B cell (primary cell): ENCODE results near the gene DLG2. TPM values are rescaled to one million over a fixed set of nuclear protein-coding genes. Genes with fewer than 3 reads are reported as not detected.

ENCODE experiments used
- ATAC-seq: fragments of 200-7000 bp; cut with Tn5 transposase; one replicate; pipeline ENCODE4 v1.10.0; 2021; ENCODE audit warnings: low read depth, mild to moderate bottlenecking, moderate number of reproducible peaks, moderate library complexity
- CTCF ChIA-PET: fragments of 350-600 bp; sonication (Branson Sonifier 250); formaldehyde crosslinking; loops from one replicate; lab custom pipeline; 2021; ENCODE audit warnings: antibody characterized with exemption, inconsistent platforms; lab: Charles Lee
- POLR2A ChIA-PET: fragments of 350-600 bp; sonication (Branson Sonifier 250); formaldehyde crosslinking; loops from one replicate; lab custom pipeline; 2021; ENCODE audit warnings: antibody characterized with exemption; lab: Charles Lee
- DNase-seq: peaks from one replicate; pipeline ENCODE4 v3.0.0; 2013
- H2AFZ ChIP-seq: 2 replicates; pipeline ENCODE4 v1.6.1; 2012; ENCODE audit warnings: mild to moderate bottlenecking, low read depth, low read length; ENCODE audit not compliant: insufficient read depth, poor library complexity, severe bottlenecking
- H3K27ac ChIP-seq, 2 donors: 1 replicate in 1 of 2; 2 replicates in 1 of 2; pipeline ENCODE4 v1.5.1; 2012 to 2013; ENCODE audit warnings: low read length in 2 of 2, mild to moderate bottlenecking in 2 of 2, moderate library complexity in 1 of 2
- H3K27me3 ChIP-seq, 4 experiments: fragments of 200-600 bp in 1 of 4; sonication (generic) in 1 of 4; replicated peaks in 1 of 4; 1 replicate in 2 of 4; 2 replicates in 2 of 4; pipeline versions ENCODE4 v1.6.1 to v1.7.0; 2013 to 2016; ENCODE audit warnings: low read length in 3 of 4, mild to moderate bottlenecking in 2 of 4, mixed read lengths in 1 of 4, moderate library complexity in 1 of 4; ENCODE audit not compliant: insufficient read depth in 4 of 4, control insufficient read depth in 3 of 4; ENCODE audit errors: control extremely low read depth in 1 of 4
- H3K36me3 ChIP-seq, 2 experiments: replicated peaks in 1 of 2; 1 replicate in 1 of 2; 2 replicates in 1 of 2; pipeline versions ENCODE4 v1.6.1 to v1.7.1; 2013; ENCODE audit warnings: low read length in 1 of 2; ENCODE audit not compliant: insufficient read depth in 2 of 2, control insufficient read depth in 1 of 2; ENCODE audit errors: control extremely low read depth in 1 of 2, extremely low read depth in 1 of 2
- H3K4me1 ChIP-seq, 2 donors: fragments of 200-600 bp in 1 of 2; sonication (generic) in 1 of 2; 1 replicate in 1 of 2; 2 replicates in 1 of 2; pipeline versions ENCODE4 v1.5.1 to v1.6.1; 2013 to 2017; ENCODE audit warnings: low read length in 2 of 2; ENCODE audit not compliant: control insufficient read depth in 2 of 2, insufficient read depth in 2 of 2
- H3K4me2 ChIP-seq: replicated peaks from 2 replicates; pipeline ENCODE3; 2012; ENCODE audit warnings: mild to moderate bottlenecking, low read depth, low read length; ENCODE audit not compliant: poor library complexity, severe bottlenecking
- H3K4me3 ChIP-seq, 5 experiments: fragments of 200-600 bp in 1 of 5; sonication (generic) in 1 of 5; 1 replicate in 3 of 5; 2 replicates in 2 of 5; pipeline versions ENCODE4 v1.5.1 to v1.7.0; 2011 to 2016; ENCODE audit warnings: low read length in 4 of 5, mild to moderate bottlenecking in 4 of 5, low read depth in 2 of 5, control low read depth in 1 of 5, moderate library complexity in 1 of 5; ENCODE audit not compliant: insufficient read depth in 1 of 5; ENCODE audit errors: control extremely low read depth in 1 of 5, extremely low read depth in 1 of 5
- H3K79me2 ChIP-seq: fragments of 200-600 bp; sonication (generic); one replicate; pipeline ENCODE4 v1.6.0; 2016; ENCODE audit warnings: low read length; ENCODE audit not compliant: control insufficient read depth, insufficient read depth
- H3K9ac ChIP-seq: fragments of 200-600 bp; sonication (generic); 2 replicates; pipeline ENCODE4 v1.6.1; 2017; ENCODE audit warnings: mild to moderate bottlenecking, low read length, moderate library complexity
- H3K9me3 ChIP-seq, 3 donors: one replicate each; pipeline versions ENCODE4 v1.6.1 to v1.7.1; 2013; ENCODE audit warnings: low read length in 2 of 3; ENCODE audit not compliant: control insufficient read depth in 2 of 3, insufficient read depth in 1 of 3; ENCODE audit errors: control extremely low read depth in 1 of 3
- H4K20me1 ChIP-seq: 2 replicates; pipeline ENCODE4 v1.6.0; 2012; ENCODE audit warnings: mild to moderate bottlenecking, low read length; ENCODE audit not compliant: insufficient read depth, control insufficient read depth, poor library complexity, severe bottlenecking
- H3K27ac Mint-ChIP-seq: one replicate; pipeline ENCODE4 v1.8.0; 2021; ENCODE audit warnings: mixed read lengths
- H3K27me3 Mint-ChIP-seq: one replicate; pipeline ENCODE4 v1.8.0; 2021; ENCODE audit warnings: mixed read lengths
- H3K4me1 Mint-ChIP-seq: one replicate; pipeline ENCODE4 v1.8.0; 2021; ENCODE audit warnings: mixed read lengths
- H3K4me3 Mint-ChIP-seq: one replicate; pipeline ENCODE4 v1.8.0; 2021; ENCODE audit warnings: mixed read lengths
- H3K9me3 Mint-ChIP-seq: one replicate; pipeline ENCODE4 v1.8.0; 2022; ENCODE audit warnings: mixed read lengths; ENCODE audit not compliant: insufficient read depth
- EZH2 ChIP-seq: IDR thresholded peaks from 2 replicates; pipeline ENCODE4 v1.6.1; 2012; ENCODE audit warnings: borderline replicate concordance, low read depth, mild to moderate bottlenecking, moderate library complexity, low read length; ENCODE audit not compliant: insufficient read depth, poor library complexity, severe bottlenecking
- WGBS: methylation state at CpG from one replicate; pipeline ENCODE4 v1.1.5; 2013; ENCODE audit warnings: missing lambda C conversion rate; ENCODE audit not compliant: insufficient coverage; 5-methylcytosine and 5-hydroxymethylcytosine counted together
- intact Hi-C: fragments of 100-400 bp; cut with micrococcal nuclease; formaldehyde crosslinking; loops from one replicate; pipeline ENCODE4 v1.10.0; 2022
- polyA plus RNA-seq: library from polyadenylated mRNA; depleted of rRNA; stranded (reverse); fragments of >200 nt; gene quantifications from 2 replicates; pipeline ENCODE4 v1.2.3, GENCODE V29; 2012
- total RNA-seq, 2 donors: library from RNA; stranded (reverse); fragments of 120-200 nt in 1 of 2; gene quantifications; 1 replicate in 1 of 2; 2 replicates in 1 of 2; pipeline versions ENCODE4 v1.2.3 to v1.2.4, GENCODE V29; 2013 to 2022
- TF ChIP-seq, protein P1 (sequence below): fragments of 200-600 bp; IDR thresholded peaks from one replicate; pipeline ENCODE4 v1.8.0; 2022; ENCODE audit warnings: antibody characterized with exemption, mild to moderate bottlenecking

Gene DLG2
- total and polyA plus RNA-seq, 2 donors (not counting 1 experiment from before 2014, with no cell fraction given) = 0.54 to 5.4 TPM

DNA sequence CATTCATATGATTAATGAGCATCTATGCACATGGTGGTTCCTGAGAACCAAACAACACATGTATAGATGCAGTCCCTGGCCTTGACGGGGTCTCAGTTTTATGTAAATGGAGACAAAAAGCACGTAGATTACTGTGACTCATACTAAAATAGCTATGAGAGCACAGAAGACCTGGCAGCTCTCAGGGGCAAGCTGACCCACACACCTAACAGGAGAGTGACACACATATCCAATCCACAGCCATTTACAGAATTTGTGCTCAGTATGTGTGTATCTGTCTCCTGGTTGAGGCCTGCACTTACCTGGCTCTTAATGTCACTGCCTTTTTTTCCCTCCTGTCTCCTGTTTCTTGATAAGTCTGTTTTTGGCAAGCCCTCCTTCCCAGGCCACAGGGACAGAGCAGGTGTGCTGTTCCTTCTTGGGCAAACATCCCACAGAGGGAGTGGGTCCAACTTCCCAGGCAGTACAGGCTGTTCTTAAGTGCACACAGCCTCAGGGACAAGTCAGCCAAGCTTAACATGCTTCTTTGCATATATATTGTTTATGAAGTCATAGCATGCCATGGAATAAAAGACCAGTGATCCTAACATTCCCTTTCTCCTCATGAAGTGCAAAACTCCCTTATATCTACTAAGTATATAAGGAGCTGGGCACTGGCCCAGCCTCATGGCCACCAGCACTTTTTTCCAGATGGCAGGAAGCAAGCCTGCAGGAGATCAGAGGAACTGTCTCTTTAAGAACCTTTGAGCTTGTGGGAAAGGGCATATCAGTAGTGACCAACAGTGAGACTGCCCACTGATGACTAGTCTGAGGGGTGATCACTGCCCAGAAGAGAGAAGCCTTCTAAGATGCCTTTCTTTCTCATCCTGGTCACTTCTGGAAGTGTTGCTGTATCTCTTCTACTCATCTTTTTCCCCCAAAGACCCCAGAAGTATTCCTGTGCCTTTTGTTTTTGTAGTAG is 2216.3 kb downstream of the DLG2 start:
- Histone ChIP-seq H3K4me3 (no peak overlapping the region), H3K9me3 (no peaks in the 10 kb centered on the region), H3K79me2 (no peaks in the 10 kb centered on the region), H4K20me1 (no peaks in the 10 kb centered on the region), H2AFZ (no peak overlapping the region), H3K4me2 (no peak overlapping the region), H3K27ac (no peak overlapping the region), H3K36me3 (no peaks in the 10 kb centered on the region), H3K27me3 (no peaks in the 10 kb centered on the region), H3K4me1 (no peaks in the 10 kb centered on the region), H3K9ac (no peak overlapping the region)
- peaks cover 3% of the 10 kb centered on the region for H3K27me3 Mint-ChIP-seq
- 85% methylated on average over 2 of the region's 2 CpGs for WGBS
- no peak for DNase-seq
- CTCF ChIA-PET = no interaction called here
- H3K4me1 Mint-ChIP-seq = no peaks in the 10 kb centered on the region
- H3K4me3 Mint-ChIP-seq = no peak overlapping the region
- TF ChIP-seq, protein P1, sequence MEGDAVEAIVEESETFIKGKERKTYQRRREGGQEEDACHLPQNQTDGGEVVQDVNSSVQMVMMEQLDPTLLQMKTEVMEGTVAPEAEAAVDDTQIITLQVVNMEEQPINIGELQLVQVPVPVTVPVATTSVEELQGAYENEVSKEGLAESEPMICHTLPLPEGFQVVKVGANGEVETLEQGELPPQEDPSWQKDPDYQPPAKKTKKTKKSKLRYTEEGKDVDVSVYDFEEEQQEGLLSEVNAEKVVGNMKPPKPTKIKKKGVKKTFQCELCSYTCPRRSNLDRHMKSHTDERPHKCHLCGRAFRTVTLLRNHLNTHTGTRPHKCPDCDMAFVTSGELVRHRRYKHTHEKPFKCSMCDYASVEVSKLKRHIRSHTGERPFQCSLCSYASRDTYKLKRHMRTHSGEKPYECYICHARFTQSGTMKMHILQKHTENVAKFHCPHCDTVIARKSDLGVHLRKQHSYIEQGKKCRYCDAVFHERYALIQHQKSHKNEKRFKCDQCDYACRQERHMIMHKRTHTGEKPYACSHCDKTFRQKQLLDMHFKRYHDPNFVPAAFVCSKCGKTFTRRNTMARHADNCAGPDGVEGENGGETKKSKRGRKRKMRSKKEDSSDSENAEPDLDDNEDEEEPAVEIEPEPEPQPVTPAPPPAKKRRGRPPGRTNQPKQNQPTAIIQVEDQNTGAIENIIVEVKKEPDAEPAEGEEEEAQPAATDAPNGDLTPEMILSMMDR = no peak
- no peak for TF ChIP-seq EZH2
- ATAC-seq = no peak
- no peak overlapping the region for H3K27ac Mint-ChIP-seq
- H3K9me3 Mint-ChIP-seq = no peaks in the 10 kb centered on the region
- intact Hi-C loops = no loop called here
- POLR2A ChIA-PET = no interaction called here

GRCh38 chr11:83409891-83410290 is 2217.3 kb downstream of the DLG2 start:
- H3K9me3 Mint-ChIP-seq = no peaks in the 10 kb centered on the region
- Histone ChIP-seq H3K9me3 (no peaks in the 10 kb centered on the region), H3K27me3 (no peaks in the 10 kb centered on the region), H3K4me1 (no peaks in the 10 kb centered on the region), H3K79me2 (no peaks in the 10 kb centered on the region), H3K9ac (no peak overlapping the region), H3K4me2 (no peak overlapping the region), H4K20me1 (no peaks in the 10 kb centered on the region), H3K36me3 (no peaks in the 10 kb centered on the region), H2AFZ (no peak overlapping the region), H3K27ac (no peak overlapping the region), H3K4me3 (no peak overlapping the region)
- TF ChIP-seq, protein P1 = no peak
- no peak for TF ChIP-seq EZH2
- DNase-seq = no peak
- H3K4me1 Mint-ChIP-seq = no peaks in the 10 kb centered on the region
- CTCF ChIA-PET = no interaction called here
- POLR2A ChIA-PET = no interaction called here
- H3K4me3 Mint-ChIP-seq = no peak overlapping the region
- no peak for ATAC-seq
- WGBS = 77% methylated on average over 1 of the region's 2 CpGs
- no peak overlapping the region for H3K27ac Mint-ChIP-seq
- intact Hi-C loops = no loop called here
- peaks cover 3% of the 10 kb centered on the region for H3K27me3 Mint-ChIP-seq
